GM19395 (cell line): Measurements from ENCODE around the gene AKT3.
"Not testable (repeated sequence)": the region's sequence is repeated elsewhere in the genome, so short reads cannot be mapped to it uniquely, and the experiment has no call there.

ENCODE experiments used
- ATAC-seq: cut with Tn5 transposase; IDR thresholded peaks from one replicate; pipeline ENCODE4 v1.9.1; 2021; ENCODE audit warnings: mild to moderate bottlenecking, moderate library complexity; ENCODE audit not compliant: unreplicated experiment

The AKT3 gene

GRCh38 chr1:243712941-243713340 is 137.1 kb downstream of the AKT3 start:
- no peak for ATAC-seq

GRCh38 chr1:243712242-243712641 is 137.8 kb downstream of the AKT3 start:
- ATAC-seq, result no peak

- no peak for ATAC-seq
These were observed 139.6 kb downstream of the AKT3 start for GRCh38 chr1:243710467-243710866.

- ATAC-seq, result no peak
These were observed 141.8 kb downstream of the AKT3 start for GRCh38 chr1:243708210-243708609.

- no peak for ATAC-seq
These were observed 143.5 kb downstream of the AKT3 start for GRCh38 chr1:243706563-243706962.

- ATAC-seq, result no peak
These were observed 144.5 kb downstream of the AKT3 start for GRCh38 chr1:243705585-243705984.

GRCh38 chr1:243701872-243702271 is 148.2 kb downstream of the AKT3 start:
- ATAC-seq, result no peak

- no peak for ATAC-seq
These were observed 156.2 kb downstream of the AKT3 start for GRCh38 chr1:243693800-243694199.

GRCh38 chr1:243686159-243686558 is 163.9 kb downstream of the AKT3 start:
- no peak for ATAC-seq

GRCh38 chr1:243680860-243681259 is 169.2 kb downstream of the AKT3 start:
- no peak for ATAC-seq

- no peak for ATAC-seq
These were observed 177.4 kb downstream of the AKT3 start for GRCh38 chr1:243672539-243673074.

- peak; percentile 80 for ATAC-seq
These were observed 182.5 kb downstream of the AKT3 start for GRCh38 chr1:243667591-243667990.

- ATAC-seq, result no peak
These were observed 182.9 kb downstream of the AKT3 start for GRCh38 chr1:243667133-243667532.

GRCh38 chr1:243663651-243664050 is 186.4 kb downstream of the AKT3 start:
- ATAC-seq, result no peak

- not testable (repeated sequence) for ATAC-seq
These were observed 187.9 kb downstream of the AKT3 start for GRCh38 chr1:243662169-243662568.

- no peak for ATAC-seq
These were observed 191.4 kb downstream of the AKT3 start for GRCh38 chr1:243658594-243659105.

GRCh38 chr1:243657793-243658192 is 192.2 kb downstream of the AKT3 start:
- ATAC-seq, result no peak

- not testable (repeated sequence) for ATAC-seq
These were observed 200.5 kb downstream of the AKT3 start for GRCh38 chr1:243649530-243649929.

GRCh38 chr1:243646841-243647240 is 203.2 kb downstream of the AKT3 start:
- ATAC-seq, result no peak

- no peak for ATAC-seq
These were observed 204.8 kb downstream of the AKT3 start for GRCh38 chr1:243645281-243645680.

- no peak for ATAC-seq
These were observed 207.1 kb downstream of the AKT3 start for GRCh38 chr1:243642936-243643335.

- ATAC-seq, result no peak
These were observed 210.9 kb downstream of the AKT3 start for GRCh38 chr1:243639027-243639658.

GRCh38 chr1:243638186-243638585 is 211.9 kb downstream of the AKT3 start:
- ATAC-seq, result no peak
